ENCODE measurements around the gene ZNF827. TPM values are rescaled to one million over a fixed set of nuclear protein-coding genes. Genes with fewer than 3 reads are reported as not detected.

Gene ZNF827, protein sequence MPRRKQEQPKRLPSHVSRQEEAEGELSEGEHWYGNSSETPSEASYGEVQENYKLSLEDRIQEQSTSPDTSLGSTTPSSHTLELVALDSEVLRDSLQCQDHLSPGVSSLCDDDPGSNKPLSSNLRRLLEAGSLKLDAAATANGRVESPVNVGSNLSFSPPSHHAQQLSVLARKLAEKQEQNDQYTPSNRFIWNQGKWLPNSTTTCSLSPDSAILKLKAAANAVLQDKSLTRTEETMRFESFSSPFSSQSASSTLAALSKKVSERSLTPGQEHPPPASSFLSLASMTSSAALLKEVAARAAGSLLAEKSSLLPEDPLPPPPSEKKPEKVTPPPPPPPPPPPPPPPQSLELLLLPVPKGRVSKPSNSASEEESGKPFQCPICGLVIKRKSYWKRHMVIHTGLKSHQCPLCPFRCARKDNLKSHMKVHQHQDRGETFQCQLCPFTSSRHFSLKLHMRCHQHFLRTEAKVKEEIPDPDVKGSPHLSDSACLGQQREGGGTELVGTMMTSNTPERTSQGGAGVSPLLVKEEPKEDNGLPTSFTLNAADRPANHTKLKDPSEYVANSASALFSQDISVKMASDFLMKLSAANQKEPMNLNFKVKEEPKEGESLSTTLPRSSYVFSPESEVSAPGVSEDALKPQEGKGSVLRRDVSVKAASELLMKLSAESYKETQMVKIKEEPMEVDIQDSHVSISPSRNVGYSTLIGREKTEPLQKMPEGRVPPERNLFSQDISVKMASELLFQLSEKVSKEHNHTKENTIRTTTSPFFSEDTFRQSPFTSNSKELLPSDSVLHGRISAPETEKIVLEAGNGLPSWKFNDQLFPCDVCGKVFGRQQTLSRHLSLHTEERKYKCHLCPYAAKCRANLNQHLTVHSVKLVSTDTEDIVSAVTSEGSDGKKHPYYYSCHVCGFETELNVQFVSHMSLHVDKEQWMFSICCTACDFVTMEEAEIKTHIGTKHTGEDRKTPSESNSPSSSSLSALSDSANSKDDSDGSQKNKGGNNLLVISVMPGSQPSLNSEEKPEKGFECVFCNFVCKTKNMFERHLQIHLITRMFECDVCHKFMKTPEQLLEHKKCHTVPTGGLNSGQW
- 23.8 and 26.2 TPM in 2 replicates for total RNA-seq (2022)
- percentile 78 among the genes with signal in this experiment for Bru-seq, nascent RNA
- BruChase-seq, experiment 1, labeled RNA remaining after a 6-hour chase: percentile 69 among the genes with signal in this experiment
- BruChase-seq, experiment 2, labeled RNA remaining after a 2-hour chase: percentile 68 among the genes with signal in this experiment
- long read RNA-seq, partial matches to known transcripts: 1 of 7 reads
- long read RNA-seq, other reads (novel, unspliced or antisense): 6 of 7 reads

- Mint-ChIP-seq H3K9me3 (ENCODE audit: low read depth, unreplicated experiment) (no peaks in the 10 kb centered on the region), H3K4me3 (ENCODE audit: low read depth, unreplicated experiment) (peak within 1 kb of the TSS; percentile 80), H3K36me3 (ENCODE audit: insufficient read depth, unreplicated experiment) (peaks cover 43% of the 10 kb centered on the region), H3K27me3 (ENCODE audit: unreplicated experiment) (no peaks in the 10 kb centered on the region), H3K4me1 (ENCODE audit: low read depth, unreplicated experiment) (peaks cover 31% of the 10 kb centered on the region), H3K27ac (ENCODE audit: unreplicated experiment) (peak within 1 kb of the TSS; percentile 89)
- peak; percentile 57 for DNase-seq
- intact Hi-C loops (cut with micrococcal nuclease; ENCODE audit: unreplicated experiment): loop anchor here (5.0 to 10.0 kb wide), 3 partner anchors 93 to 236 kb away; partner anchors contain the start of gene LSM6
- CTCF ChIA-PET: interaction anchor here (1.3 to 1.4 kb wide), 2 partner anchors 13 to 94 kb away, joined by 3 read pairs; no protein-coding TSS in a partner anchor
- no TSS peak for BruUV-seq (replicated peaks)
- TF ChIP-seq CTCF (IDR thresholded peaks at IDR 0.05; ENCODE audit: unreplicated experiment): no peak
These were observed at the start of gene ZNF827 for GRCh38 chr4:145938618-145939440. Gene ZNF827 (minus strand): TSS chr4:145938823. CDS start chr4:145938407, 416 bp downstream.

DNA sequence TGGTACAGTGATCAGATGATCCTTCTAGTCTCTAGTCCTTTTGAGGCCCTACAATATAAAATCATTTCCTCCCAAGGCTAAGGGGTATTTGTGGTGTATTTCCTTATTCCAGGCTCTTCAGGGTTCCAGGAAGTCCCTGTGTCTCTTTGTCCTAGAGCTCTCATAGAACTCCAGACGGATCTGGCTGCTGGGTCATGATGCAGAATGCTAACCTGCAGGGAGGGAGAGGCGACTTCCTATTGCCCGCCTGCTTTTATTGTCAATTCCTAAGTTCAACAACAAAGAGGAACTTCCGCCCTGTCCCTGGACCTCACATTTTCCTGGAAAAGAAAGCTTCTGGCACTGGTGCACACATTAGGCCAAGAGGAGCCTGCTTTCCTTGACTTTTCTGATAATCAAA lies 45.9 kb upstream of the ZNF827 start:
- BruUV-seq (replicated peaks): no TSS peak
- H3K27me3 Mint-ChIP-seq (ENCODE audit: unreplicated experiment): no peaks in the 10 kb centered on the region
- H3K4me1 Mint-ChIP-seq (ENCODE audit: low read depth, unreplicated experiment): no peaks in the 10 kb centered on the region
- no peak for DNase-seq
- no peak overlapping the region for H3K27ac Mint-ChIP-seq (ENCODE audit: unreplicated experiment)
- H3K9me3 Mint-ChIP-seq (ENCODE audit: low read depth, unreplicated experiment): no peaks in the 10 kb centered on the region
- intact Hi-C loops (cut with micrococcal nuclease; ENCODE audit: unreplicated experiment): no loop called here
- no peak overlapping the region for H3K4me3 Mint-ChIP-seq (ENCODE audit: low read depth, unreplicated experiment)
- TF ChIP-seq CTCF (IDR thresholded peaks at IDR 0.05; ENCODE audit: unreplicated experiment): no peak
- no peaks in the 10 kb centered on the region for H3K36me3 Mint-ChIP-seq (ENCODE audit: insufficient read depth, unreplicated experiment)
- CTCF ChIA-PET: no interaction called here

GRCh38 chr4:145982791-145983190 lies 44.2 kb upstream of the ZNF827 start:
- H3K27ac Mint-ChIP-seq (ENCODE audit: unreplicated experiment): no peak overlapping the region
- no peak for DNase-seq
- H3K4me1 Mint-ChIP-seq (ENCODE audit: low read depth, unreplicated experiment): no peaks in the 10 kb centered on the region
- no peak overlapping the region for H3K4me3 Mint-ChIP-seq (ENCODE audit: low read depth, unreplicated experiment)
- no peaks in the 10 kb centered on the region for H3K9me3 Mint-ChIP-seq (ENCODE audit: low read depth, unreplicated experiment)
- no peaks in the 10 kb centered on the region for H3K27me3 Mint-ChIP-seq (ENCODE audit: unreplicated experiment)
- H3K36me3 Mint-ChIP-seq (ENCODE audit: insufficient read depth, unreplicated experiment): no peaks in the 10 kb centered on the region
- CTCF ChIA-PET: no interaction called here
- no TSS peak for BruUV-seq (replicated peaks)
- TF ChIP-seq CTCF (IDR thresholded peaks at IDR 0.05; ENCODE audit: unreplicated experiment): no peak
- intact Hi-C loops (cut with micrococcal nuclease; ENCODE audit: unreplicated experiment): no loop called here

All from Calu3 (cell line).